ENCODE results near the gene MAP7D1.

MAP7D1 gene

DNA sequence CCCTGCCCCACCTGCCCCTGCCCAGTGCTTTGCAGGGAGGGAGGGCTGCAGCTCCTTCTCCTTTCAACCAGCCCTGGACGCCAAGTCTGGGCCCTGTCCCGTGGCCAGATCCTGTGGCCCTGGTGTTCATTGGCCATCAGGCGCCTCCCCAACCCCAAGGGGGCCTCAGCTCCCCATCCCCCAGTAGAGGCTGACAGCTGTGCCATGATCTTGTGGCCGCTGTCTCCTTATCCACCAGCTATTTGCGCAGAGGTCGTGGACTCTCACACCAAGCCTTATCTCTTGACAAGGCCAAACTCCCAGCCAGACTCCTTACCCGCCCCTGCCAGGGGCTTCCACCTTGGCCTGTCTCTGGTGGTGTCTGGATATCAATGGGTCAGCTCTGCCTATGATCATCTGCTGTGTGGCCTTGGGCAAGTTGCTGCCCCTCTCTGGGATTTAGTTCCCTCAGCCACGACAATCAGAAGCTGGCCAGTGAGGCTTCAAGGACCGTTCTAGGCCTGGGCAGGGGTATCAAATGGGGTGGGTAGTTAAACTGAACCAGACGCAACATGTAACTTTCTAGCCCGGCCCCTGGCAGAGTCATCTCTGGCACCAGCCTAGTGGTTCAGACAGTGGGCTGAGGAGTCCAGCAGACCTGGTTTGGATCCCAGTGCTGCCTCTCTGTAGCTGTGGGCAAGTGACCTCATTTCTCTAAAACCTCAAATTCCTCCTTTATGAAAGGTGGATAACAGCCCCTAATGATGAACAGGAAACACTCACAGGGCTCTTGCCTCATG lies 27.6 kb upstream of the MAP7D1 start:
- TF ChIP-seq, protein P1, sequence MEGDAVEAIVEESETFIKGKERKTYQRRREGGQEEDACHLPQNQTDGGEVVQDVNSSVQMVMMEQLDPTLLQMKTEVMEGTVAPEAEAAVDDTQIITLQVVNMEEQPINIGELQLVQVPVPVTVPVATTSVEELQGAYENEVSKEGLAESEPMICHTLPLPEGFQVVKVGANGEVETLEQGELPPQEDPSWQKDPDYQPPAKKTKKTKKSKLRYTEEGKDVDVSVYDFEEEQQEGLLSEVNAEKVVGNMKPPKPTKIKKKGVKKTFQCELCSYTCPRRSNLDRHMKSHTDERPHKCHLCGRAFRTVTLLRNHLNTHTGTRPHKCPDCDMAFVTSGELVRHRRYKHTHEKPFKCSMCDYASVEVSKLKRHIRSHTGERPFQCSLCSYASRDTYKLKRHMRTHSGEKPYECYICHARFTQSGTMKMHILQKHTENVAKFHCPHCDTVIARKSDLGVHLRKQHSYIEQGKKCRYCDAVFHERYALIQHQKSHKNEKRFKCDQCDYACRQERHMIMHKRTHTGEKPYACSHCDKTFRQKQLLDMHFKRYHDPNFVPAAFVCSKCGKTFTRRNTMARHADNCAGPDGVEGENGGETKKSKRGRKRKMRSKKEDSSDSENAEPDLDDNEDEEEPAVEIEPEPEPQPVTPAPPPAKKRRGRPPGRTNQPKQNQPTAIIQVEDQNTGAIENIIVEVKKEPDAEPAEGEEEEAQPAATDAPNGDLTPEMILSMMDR (IDR thresholded peaks at IDR 0.05; ENCODE audit: insufficient read depth, missing control alignments), result no peak
- no peak for DNase-seq (ENCODE audit: insufficient read length, low spot score)
- FAIRE-seq, result no peak

GRCh38 chr1:36128905-36129206 lies 27.1 kb upstream of the MAP7D1 start:
- TF ChIP-seq, protein P1 (IDR thresholded peaks at IDR 0.05; ENCODE audit: insufficient read depth, missing control alignments), result no peak
- FAIRE-seq (no peak), DNase-seq (ENCODE audit: insufficient read length, low spot score) (no peak)

DNA sequence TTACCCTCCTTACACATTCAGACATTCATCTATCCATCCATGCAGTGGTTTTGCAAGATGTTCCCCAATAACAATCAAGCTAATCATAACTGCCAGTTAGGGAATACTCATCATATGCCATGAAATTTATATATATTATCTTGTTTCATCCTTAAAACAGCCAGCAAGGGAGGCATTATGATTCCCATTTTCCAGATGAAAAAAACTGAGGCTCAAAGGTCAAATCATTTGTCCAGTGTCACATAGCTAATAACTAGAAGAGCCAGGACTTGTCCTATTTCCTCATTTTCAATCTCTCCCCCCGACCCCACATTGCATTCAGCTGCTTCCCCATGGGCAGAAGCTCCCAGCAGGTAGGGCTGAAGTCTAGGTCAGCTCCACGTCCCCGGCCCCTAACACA lies 23.9 kb upstream of the MAP7D1 start:
- no peak for FAIRE-seq

GRCh38 chr1:36133484-36133883 lies 22.5 kb upstream of the MAP7D1 start:
- TF ChIP-seq, protein P1 (IDR thresholded peaks at IDR 0.05; ENCODE audit: insufficient read depth, missing control alignments), result no peak
- DNase-seq (ENCODE audit: insufficient read length, low spot score) (no peak), FAIRE-seq (no peak)

More for the DNA sequence above, 23.9 kb upstream of the MAP7D1 start:
- no peak for DNase-seq (ENCODE audit: insufficient read length, low spot score)
- TF ChIP-seq, protein P1 (IDR thresholded peaks at IDR 0.05; ENCODE audit: insufficient read depth, missing control alignments), result no peak

DNA sequence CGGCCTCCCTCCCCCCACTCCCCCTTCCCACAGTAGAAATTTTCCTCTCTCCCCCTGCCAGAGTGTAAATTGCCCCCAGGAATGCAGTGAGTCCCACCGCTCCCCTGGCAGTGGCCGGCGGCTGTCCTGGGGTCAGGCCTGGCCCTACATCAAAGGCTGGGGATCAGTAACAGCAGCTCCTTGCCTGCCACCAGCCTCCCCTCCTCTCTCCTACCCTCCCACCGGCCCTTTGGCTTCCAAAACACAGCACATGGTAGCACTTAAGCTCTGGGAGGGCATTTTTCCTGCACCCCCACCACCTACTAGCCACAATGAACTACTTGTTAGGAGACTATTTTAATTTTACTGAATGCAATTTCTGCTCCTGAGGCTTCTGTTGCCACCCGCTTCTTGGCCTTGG lies 21.9 kb upstream of the MAP7D1 start:
- DNase-seq (ENCODE audit: insufficient read length, low spot score) (no peak), FAIRE-seq (no peak)
- TF ChIP-seq, protein P1 (IDR thresholded peaks at IDR 0.05; ENCODE audit: insufficient read depth, missing control alignments), result no peak

DNA sequence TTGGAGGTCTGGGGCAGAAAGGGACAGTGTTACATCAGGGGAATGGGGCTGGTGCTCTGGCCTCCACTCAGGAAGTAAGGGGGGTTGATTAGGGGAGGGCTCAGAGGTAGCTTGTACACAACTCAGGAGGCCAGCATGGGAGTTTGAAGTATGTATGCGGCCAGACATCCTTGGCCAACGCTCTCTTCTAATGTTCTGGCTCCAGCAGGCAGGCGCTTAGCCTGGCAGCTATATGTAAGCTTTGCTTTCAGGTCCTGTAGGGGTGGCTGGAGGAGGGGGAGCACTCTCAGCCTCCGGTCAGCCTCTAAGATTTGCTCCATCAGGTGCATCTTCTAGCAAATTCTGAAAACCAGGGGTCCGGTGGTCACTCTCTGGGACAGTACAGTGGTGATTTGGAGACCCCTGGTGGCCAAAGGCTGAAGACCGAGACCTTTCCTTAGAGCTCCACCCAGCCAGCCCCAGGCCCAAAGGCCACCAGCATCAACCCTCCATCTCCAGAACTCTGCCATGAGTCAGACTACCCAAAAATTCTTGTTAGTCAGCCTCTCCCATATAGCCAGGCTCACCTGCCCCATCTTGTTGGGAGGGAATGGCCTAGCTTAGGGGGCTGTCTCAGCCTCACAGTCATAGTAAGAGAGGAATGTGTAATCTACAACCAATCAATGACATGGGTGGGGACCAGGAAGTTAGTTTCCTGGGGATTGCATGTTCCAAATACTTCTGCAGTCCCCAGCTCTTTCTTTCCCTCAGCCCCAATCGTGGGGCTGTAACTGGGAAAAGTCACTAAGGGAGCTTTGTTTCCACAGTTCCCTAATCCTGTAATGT lies 21.2 kb upstream of the MAP7D1 start:
- DNase-seq (ENCODE audit: insufficient read length, low spot score) (peak; percentile 79), FAIRE-seq (no peak)
- TF ChIP-seq, protein P1 (IDR thresholded peaks at IDR 0.05; ENCODE audit: insufficient read depth, missing control alignments), result peak; percentile 56

- TF ChIP-seq, protein P1 (IDR thresholded peaks at IDR 0.05; ENCODE audit: insufficient read depth, missing control alignments), result no peak
- FAIRE-seq (no peak), DNase-seq (ENCODE audit: insufficient read length, low spot score) (no peak)
Observed at GRCh38 chr1:36135330-36135667, 20.7 kb upstream of the MAP7D1 start.

Measured in D721Med (cell line).